GM12878 (cell line): ENCODE measurements around the gene SLC6A3. TPM values are rescaled to one million over a fixed set of nuclear protein-coding genes. Genes with fewer than 3 reads are reported as not detected.

Source experiments
- CBX3 ChIP-seq: fragments of 200-600 bp; sonication (generic); IDR thresholded peaks from 2 replicates; pipeline ENCODE4 v1.6.1; 2016; ENCODE audit warnings: low read depth, borderline replicate concordance
- CBX5 ChIP-seq: sonication (generic); IDR thresholded peaks from 2 replicates; pipeline ENCODE4 v1.6.1; 2016; ENCODE audit warnings: low read depth, moderate library complexity, mild to moderate bottlenecking, inconsistent platforms
- CREB1 ChIP-seq: IDR thresholded peaks from 2 replicates; pipeline ENCODE4 v1.6.1; 2012; ENCODE audit warnings: low read depth, mild to moderate bottlenecking, inconsistent platforms
- FOXK2 ChIP-seq: fragments of 450-650 bp; IDR thresholded peaks from 2 replicates; pipeline ENCODE4 v1.6.1; 2017; ENCODE audit warnings: mild to moderate bottlenecking, moderate library complexity
- FOXM1 ChIP-seq: IDR thresholded peaks from 2 replicates; pipeline ENCODE4 v1.6.1; 2012; ENCODE audit warnings: low read depth, mild to moderate bottlenecking, inconsistent platforms, low read length, moderate library complexity
- KLF5 ChIP-seq: fragments of 450-650 bp; IDR thresholded peaks from 2 replicates; pipeline ENCODE4 v1.6.1; 2014; ENCODE audit warnings: mild to moderate bottlenecking; ENCODE audit not compliant: partially characterized antibody
- LARP7 ChIP-seq: fragments of 450-650 bp; IDR thresholded peaks from 2 replicates; pipeline ENCODE4 v1.6.1; 2017; ENCODE audit warnings: mild to moderate bottlenecking
- MXI1 ChIP-seq: fragments of 150-350 bp; IDR thresholded peaks from 2 replicates; pipeline ENCODE4 v1.6.1; 2011; ENCODE audit warnings: low read depth, mild to moderate bottlenecking, inconsistent platforms, low read length, improper control_type of control experiment
- NR2F1 ChIP-seq: fragments of 450-650 bp; conservative IDR thresholded peaks from 2 replicates; pipeline ENCODE4 v1.6.1; 2017; ENCODE audit warnings: mild to moderate bottlenecking
- PAX8 ChIP-seq: fragments of 450-650 bp; IDR thresholded peaks from 2 replicates; pipeline ENCODE4 v1.6.1; 2017; ENCODE audit warnings: mild to moderate bottlenecking, moderate library complexity
- PKNOX1 ChIP-seq: fragments of 450-650 bp; IDR thresholded peaks from 2 replicates; pipeline ENCODE4 v1.6.1; 2016; ENCODE audit warnings: mild to moderate bottlenecking
- RAD21 ChIP-seq: IDR thresholded peaks from 2 replicates; pipeline ENCODE4 v1.6.1; 2011; ENCODE audit warnings: mild to moderate bottlenecking, low read depth, low read length, moderate library complexity; ENCODE audit not compliant: insufficient read depth
- STAT3 ChIP-seq: IDR thresholded peaks from 2 replicates; pipeline ENCODE4 v1.6.1; 2011; ENCODE audit warnings: low read depth, low read length, improper control_type of control experiment
- SUZ12 ChIP-seq: fragments of 200-600 bp; sonication (generic); IDR thresholded peaks from one replicate; pipeline ENCODE4 v1.6.1; 2018; ENCODE audit warnings: antibody characterized with exemption, mild to moderate bottlenecking; ENCODE audit not compliant: unreplicated experiment
- USF1 ChIP-seq: IDR thresholded peaks from 2 replicates; pipeline ENCODE4 v1.6.1; 2011; ENCODE audit warnings: borderline replicate concordance, low read depth, mild to moderate bottlenecking, moderate library complexity, mixed read lengths, low read length; ENCODE audit not compliant: insufficient read depth; ENCODE audit errors: extremely low read length
- YBX1 ChIP-seq: fragments of 450-650 bp; IDR thresholded peaks from 2 replicates; pipeline ENCODE4 v1.6.1; 2016; ENCODE audit warnings: antibody characterized with exemption
- ZBED1 ChIP-seq: IDR thresholded peaks from 2 replicates; pipeline ENCODE4 v1.6.1; 2016; ENCODE audit warnings: borderline replicate concordance
- ZNF217 ChIP-seq: fragments of 450-650 bp; IDR thresholded peaks from 2 replicates; pipeline ENCODE4 v1.6.1; 2017; ENCODE audit warnings: antibody characterized with exemption, mild to moderate bottlenecking
- polyA plus RNA-seq, 11 experiments: library from polyadenylated mRNA; depleted of rRNA in 4 of 11; unstranded in 6 of 11; stranded (reverse) in 5 of 11; fragments of >200 nt; fragmentation: Nextera tagmentation in 4 of 11; fragmentation: Illumina TruSeq in 1 of 11; extraction: Ambion mirVana in 4 of 11; extraction: Trizol in 1 of 11; gene quantifications; 1 replicate in 1 of 11; 2 replicates in 10 of 11; pipeline versions ENCODE4 v1.2.1 to v1.2.3, GENCODE V29; 2011 to 2016; ENCODE audit warnings: inconsistent platforms in 2 of 11, missing spikeins in 2 of 11, low read depth in 1 of 11
- total RNA-seq, 4 experiments: library from RNA; depleted of rRNA in 3 of 4; stranded (reverse); fragments of >200 nt in 3 of 4; fragmentation: Illumina TruSeq in 1 of 4; extraction: Trizol in 1 of 4; gene quantifications; 2 replicates each; pipeline versions ENCODE4 v1.2.1 to v1.2.3, GENCODE V29; 2013 to 2021
- TF ChIP-seq, protein P1 (sequence below): fragments of 450-650 bp; IDR thresholded peaks from 2 replicates; pipeline ENCODE4 v1.6.1; 2017; ENCODE audit warnings: antibody characterized with exemption, mild to moderate bottlenecking, moderate library complexity
- TF ChIP-seq, protein P2 (sequence below): fragments of 450-650 bp; IDR thresholded peaks from 2 replicates; pipeline ENCODE4 v1.6.1; 2017; ENCODE audit warnings: low read depth, mild to moderate bottlenecking, moderate library complexity
- TF ChIP-seq, protein P3 (sequence below): fragments of 450-650 bp; IDR thresholded peaks from 2 replicates; pipeline ENCODE4 v1.6.1; 2017; ENCODE audit warnings: mild to moderate bottlenecking, moderate library complexity

The SLC6A3 gene
- total and polyA plus RNA-seq, 10 of the 15 experiments (the other 5 are each of a cell fraction or from before 2014, with no cell fraction given), result 0.01 TPM; not detected in 9

DNA sequence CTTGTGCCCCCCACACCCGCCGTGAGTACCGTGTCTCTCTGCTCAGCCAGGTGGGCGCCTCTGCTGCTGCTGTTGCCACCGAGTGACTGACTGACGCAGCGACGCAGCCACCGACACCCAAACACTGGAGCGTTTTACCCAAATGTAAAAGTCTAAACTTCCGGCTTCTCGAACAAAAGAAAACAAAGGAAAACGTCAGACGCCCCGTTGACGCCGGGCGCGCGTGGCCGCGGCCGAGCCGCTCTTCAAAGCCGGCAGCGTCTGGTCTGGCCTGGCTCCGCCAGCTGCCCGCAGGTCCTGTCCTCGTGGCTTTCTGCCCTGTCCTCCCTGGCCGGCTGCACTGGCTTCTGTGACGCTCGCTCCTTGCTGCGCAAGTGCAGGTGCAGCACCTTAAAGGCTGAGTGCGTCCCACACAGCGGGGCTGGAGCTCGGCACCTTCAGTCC, 58.9 kb downstream of the SLC6A3 start (continued):
- TF ChIP-seq USF1, result no peak
- no peak for TF ChIP-seq KLF5
- TF ChIP-seq FOXK2, result peak; percentile 55; the same call in 1 of the 2 replicates
- TF ChIP-seq, protein P1, sequence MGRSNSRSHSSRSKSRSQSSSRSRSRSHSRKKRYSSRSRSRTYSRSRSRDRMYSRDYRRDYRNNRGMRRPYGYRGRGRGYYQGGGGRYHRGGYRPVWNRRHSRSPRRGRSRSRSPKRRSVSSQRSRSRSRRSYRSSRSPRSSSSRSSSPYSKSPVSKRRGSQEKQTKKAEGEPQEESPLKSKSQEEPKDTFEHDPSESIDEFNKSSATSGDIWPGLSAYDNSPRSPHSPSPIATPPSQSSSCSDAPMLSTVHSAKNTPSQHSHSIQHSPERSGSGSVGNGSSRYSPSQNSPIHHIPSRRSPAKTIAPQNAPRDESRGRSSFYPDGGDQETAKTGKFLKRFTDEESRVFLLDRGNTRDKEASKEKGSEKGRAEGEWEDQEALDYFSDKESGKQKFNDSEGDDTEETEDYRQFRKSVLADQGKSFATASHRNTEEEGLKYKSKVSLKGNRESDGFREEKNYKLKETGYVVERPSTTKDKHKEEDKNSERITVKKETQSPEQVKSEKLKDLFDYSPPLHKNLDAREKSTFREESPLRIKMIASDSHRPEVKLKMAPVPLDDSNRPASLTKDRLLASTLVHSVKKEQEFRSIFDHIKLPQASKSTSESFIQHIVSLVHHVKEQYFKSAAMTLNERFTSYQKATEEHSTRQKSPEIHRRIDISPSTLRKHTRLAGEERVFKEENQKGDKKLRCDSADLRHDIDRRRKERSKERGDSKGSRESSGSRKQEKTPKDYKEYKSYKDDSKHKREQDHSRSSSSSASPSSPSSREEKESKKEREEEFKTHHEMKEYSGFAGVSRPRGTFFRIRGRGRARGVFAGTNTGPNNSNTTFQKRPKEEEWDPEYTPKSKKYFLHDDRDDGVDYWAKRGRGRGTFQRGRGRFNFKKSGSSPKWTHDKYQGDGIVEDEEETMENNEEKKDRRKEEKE, result no peak
- no peak for TF ChIP-seq PAX8
- peak; percentile 68 for TF ChIP-seq CREB1
- no peak for TF ChIP-seq LARP7
- no peak for TF ChIP-seq CBX5
- TF ChIP-seq ZNF217, result no peak
- TF ChIP-seq, protein P2, sequence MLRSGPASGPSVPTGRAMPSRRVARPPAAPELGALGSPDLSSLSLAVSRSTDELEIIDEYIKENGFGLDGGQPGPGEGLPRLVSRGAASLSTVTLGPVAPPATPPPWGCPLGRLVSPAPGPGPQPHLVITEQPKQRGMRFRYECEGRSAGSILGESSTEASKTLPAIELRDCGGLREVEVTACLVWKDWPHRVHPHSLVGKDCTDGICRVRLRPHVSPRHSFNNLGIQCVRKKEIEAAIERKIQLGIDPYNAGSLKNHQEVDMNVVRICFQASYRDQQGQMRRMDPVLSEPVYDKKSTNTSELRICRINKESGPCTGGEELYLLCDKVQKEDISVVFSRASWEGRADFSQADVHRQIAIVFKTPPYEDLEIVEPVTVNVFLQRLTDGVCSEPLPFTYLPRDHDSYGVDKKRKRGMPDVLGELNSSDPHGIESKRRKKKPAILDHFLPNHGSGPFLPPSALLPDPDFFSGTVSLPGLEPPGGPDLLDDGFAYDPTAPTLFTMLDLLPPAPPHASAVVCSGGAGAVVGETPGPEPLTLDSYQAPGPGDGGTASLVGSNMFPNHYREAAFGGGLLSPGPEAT, result no peak
- no peak for TF ChIP-seq RAD21
- TF ChIP-seq SUZ12, result no peak
- TF ChIP-seq STAT3, result no peak
- no peak for TF ChIP-seq ZBED1
- TF ChIP-seq, protein P3, sequence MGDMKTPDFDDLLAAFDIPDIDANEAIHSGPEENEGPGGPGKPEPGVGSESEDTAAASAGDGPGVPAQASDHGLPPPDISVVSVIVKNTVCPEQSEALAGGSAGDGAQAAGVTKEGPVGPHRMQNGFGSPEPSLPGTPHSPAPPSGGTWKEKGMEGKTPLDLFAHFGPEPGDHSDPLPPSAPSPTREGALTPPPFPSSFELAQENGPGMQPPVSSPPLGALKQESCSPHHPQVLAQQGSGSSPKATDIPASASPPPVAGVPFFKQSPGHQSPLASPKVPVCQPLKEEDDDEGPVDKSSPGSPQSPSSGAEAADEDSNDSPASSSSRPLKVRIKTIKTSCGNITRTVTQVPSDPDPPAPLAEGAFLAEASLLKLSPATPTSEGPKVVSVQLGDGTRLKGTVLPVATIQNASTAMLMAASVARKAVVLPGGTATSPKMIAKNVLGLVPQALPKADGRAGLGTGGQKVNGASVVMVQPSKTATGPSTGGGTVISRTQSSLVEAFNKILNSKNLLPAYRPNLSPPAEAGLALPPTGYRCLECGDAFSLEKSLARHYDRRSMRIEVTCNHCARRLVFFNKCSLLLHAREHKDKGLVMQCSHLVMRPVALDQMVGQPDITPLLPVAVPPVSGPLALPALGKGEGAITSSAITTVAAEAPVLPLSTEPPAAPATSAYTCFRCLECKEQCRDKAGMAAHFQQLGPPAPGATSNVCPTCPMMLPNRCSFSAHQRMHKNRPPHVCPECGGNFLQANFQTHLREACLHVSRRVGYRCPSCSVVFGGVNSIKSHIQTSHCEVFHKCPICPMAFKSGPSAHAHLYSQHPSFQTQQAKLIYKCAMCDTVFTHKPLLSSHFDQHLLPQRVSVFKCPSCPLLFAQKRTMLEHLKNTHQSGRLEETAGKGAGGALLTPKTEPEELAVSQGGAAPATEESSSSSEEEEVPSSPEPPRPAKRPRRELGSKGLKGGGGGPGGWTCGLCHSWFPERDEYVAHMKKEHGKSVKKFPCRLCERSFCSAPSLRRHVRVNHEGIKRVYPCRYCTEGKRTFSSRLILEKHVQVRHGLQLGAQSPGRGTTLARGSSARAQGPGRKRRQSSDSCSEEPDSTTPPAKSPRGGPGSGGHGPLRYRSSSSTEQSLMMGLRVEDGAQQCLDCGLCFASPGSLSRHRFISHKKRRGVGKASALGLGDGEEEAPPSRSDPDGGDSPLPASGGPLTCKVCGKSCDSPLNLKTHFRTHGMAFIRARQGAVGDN, result peak; percentile 13; the same call in 1 of the 2 replicates
- TF ChIP-seq YBX1, result no peak
- no peak for TF ChIP-seq FOXM1
- peak; percentile 72 for TF ChIP-seq PKNOX1
- TF ChIP-seq NR2F1, result no peak
- TF ChIP-seq CBX3, result no peak
- TF ChIP-seq MXI1, result peak; percentile 33; the same call in 1 of the 2 replicates
